ENCODE measurements around the gene TFR2.

Gene TFR2

DNA sequence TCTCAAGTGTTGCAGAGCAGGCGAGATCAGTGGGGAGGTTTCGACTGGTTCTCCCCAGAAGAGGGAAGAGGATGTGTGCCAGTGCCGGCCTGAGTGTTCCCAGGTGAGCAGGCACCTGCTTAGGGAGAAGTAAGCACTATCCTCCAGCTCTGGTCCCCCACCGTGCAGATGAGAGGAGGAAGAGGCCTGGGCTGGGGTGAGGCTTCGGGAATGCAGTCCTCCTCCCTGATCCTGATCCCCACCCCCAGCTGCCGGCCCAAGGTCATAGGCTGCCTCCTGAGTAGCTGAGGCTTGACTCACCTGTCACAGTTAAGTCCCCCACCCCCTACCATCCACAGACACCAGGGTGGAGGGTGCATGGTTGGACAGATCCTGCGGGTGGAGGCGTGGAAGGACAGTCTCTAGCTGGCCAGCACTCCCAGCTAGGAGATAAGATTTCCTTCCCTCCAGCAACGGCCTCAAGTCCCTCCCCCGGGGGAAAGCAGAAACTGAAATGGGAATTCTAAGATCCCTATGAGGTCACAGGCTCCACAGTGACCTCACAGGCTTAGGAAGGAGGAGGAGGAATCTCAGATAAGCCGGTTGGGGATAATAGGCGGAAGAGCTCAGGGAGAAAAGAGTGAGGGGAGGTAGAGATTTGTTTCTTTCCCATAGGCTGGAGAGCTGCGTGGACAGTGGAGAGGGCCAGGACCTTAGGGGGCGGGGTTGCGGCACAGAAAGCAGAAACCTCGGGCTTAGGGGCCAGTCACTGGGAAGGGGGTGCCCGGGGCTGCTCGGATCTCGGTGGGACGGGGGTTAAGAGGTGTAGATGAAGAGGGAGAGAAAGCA, 56.5 kb downstream of the TFR2 start:
- peak; percentile 63 for DNase-seq

- no peak for DNase-seq
Measured at GRCh38 chr7:100584054-100584682, 57.2 kb downstream of the TFR2 start.

DNA sequence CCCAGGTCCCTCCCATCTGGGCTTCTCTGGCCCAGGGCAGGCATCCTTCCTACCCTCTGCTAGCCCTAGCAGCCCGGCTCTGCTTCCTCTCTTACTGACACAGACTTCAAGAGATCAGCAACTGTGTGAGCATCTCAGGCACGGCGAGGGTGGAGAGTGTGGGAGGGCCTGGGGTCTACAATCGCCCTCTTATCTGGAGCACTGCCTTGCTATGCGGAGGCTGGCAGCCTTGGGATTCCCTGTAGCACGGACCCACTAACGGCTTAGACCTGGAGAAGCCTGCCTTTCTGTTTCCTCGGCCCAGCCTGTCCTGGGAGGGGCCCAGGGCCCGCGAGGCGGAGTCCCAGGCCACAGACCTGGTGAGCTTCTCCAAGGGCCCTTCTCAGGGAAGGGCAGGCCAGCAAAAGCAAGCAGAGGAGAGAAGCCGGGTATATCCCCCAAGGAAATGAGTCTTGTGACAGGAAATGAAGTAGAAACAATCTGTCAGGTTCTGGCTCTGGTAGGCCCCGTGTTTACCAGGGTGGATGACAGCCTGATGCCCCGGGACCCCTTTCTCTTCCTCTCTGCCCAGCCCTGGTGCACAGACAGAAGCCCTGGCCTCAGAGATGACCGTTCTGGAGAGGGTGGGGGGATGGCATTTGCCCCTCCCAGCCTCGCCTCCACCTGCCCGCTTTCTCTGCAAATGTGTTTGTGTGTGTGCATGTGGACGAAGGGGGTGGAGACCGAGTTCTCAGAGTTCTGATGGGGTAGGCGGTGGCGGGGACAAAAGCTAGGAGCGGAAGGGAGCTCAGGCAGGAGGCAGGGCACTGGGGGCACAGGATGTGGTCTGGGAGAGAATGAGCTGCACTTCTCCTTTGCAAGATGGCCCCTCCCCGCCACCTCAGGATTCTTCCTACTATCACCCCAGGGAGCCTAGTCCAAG, 58.0 kb downstream of the TFR2 start:
- no peak for DNase-seq

GRCh38 chr7:100582650-100583049, 58.7 kb downstream of the TFR2 start:
- DNase-seq: no peak

- DNase-seq: no peak
Measured at GRCh38 chr7:100582041-100582579, 59.2 kb downstream of the TFR2 start.

DNA sequence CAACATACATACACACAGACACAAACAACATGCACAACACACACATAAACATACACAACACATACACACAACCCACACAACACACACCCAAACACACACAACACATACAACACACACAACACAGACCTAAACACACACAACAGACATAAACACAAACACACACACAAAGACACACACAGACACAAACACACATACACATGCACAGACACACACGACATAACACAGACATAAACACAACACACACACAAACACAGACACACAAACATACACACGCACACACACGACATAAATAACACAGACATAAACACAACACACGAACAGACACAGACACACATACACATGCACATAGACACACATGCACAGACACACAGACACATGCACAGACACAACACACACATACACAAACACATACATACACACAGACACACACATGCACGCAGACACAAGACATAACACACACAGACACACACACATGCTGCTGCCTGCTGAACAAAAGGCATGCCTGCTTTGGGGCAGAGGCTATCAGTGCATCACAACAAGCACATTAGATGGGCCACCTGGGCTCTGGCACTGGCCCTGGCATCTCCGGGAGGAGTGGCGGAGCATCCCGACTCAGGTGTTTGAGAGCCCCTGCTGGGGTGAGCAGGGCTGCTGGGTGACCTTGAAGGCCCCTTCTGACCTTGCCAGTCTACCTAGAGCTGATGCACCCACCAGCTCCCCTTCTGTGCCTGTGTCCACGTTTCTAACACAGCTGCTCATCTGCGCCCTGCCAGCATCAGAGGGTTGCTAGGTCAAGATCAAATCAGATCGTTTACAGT, 60.7 kb downstream of the TFR2 start:
- no peak for DNase-seq

- no peak for DNase-seq
Measured at GRCh38 chr7:100578246-100579183, 62.8 kb downstream of the TFR2 start.

- DNase-seq: no peak
Measured at GRCh38 chr7:100577507-100577906, 63.8 kb downstream of the TFR2 start.

GRCh38 chr7:100577103-100577502, 64.2 kb downstream of the TFR2 start:
- no peak for DNase-seq

DNA sequence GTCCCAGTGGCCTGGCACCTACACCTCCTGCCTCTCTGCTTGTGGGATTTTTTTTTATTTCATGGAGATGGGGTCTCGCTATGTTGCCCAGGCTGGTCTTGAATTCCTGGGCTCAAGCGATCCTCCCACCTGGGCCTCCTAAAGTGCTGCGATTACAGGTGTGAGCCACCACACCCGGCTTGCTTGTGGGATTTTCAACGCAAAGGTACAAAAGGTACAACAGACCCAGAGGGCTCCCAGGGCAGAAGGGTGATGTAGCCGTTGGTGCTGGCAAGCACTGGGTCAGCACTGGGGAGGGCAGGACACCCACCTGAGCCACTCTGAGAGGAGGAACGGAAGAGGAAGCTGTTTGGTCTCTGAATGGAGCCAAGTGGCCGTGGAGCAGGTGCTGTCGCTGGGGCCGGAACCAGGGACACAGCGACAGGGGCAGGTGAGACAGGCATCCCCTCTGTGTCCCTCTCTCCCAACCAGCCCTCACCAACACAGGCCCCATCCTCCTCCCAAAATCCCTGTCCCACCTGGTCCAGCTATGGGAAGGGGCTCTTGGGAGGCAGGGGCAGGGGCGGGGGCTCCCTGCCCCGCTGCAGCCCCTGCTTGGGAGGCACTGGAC, 64.9 kb downstream of the TFR2 start:
- DNase-seq: no peak

DNA sequence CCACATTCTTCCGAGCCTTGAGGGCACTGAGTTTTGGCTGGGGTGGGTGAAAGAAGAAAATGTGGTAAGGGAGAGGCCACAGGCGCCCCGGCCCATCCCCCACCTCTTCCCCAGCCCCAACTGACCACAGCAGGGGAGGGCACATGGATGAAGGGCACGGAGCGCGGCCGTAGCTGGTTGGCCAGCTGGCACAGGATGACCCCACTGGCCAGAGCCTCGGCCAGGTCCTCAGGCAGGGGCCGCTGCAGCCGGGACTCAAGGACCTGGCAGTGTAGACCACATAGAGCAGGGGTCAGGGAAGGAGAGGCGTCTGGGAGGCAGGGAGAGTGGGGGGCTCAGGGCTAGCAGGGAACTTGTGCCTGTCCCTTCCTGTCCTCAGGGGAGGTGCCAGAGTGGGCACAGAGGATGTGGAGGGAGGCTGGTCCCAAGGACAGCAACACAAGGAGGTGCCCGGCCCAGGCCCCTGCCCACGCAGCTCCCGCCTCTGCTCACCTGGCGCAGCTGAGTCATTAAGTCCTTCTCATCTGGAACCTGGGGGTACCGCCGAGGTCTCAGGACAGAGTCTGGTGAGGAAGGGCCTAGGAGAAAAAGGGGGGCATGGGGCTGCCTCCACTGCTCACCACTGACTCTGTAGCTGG, 65.5 kb downstream of the TFR2 start:
- DNase-seq: no peak

GRCh38 chr7:100575206-100575631, 66.1 kb downstream of the TFR2 start:
- no peak for DNase-seq

DNA sequence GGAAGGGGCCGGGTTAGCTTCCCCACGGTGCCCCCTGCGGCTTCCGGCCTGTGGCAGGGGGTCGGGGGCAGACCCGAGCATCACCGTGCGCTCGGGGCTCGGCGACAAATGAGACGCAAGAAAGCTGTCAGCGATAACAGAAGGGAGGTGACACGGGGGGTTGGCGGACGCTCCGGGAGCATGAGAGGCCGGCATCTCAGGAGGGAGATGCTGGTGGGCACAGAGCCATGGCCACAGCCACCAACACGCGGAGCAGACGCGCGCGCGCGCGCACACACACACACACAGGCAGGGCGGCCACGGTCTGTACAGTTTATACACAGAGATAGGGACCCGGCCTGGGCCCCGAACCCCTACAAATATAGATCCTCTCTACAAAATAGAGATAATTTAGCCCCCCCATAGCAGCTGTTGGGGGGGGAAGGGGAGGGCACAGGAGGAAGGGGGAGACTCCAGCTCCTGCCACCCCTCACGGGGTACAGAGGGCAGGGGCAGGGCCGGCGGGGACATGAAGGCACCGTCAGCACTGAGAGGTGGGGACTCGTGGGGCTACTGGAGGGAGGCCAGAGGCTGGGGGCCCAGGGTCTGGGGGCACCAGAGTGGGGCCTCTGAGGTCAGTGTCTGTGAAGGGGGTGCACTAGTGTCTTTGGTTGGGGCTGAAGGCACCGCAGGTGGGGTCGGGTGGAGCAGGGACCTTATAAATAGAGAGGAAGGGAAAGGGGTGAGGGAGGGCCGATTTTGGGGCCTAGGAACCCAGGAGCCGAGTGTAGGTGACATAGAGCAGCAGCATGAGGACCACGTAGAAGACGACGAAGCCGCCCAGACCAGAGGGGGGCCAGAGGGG, 66.8 kb downstream of the TFR2 start:
- DNase-seq: no peak

- no peak for DNase-seq
Measured at GRCh38 chr7:100573691-100574361, 67.5 kb downstream of the TFR2 start, which contains the start of gene SAP25. SAP25 (minus strand) TSS chr7:100573900; CDS start chr7:100573742, 158 bp downstream.

GRCh38 chr7:100572949-100573675, 68.2 kb downstream of the TFR2 start:
- no peak for DNase-seq

- DNase-seq: no peak
Measured at GRCh38 chr7:100572281-100572948, 68.9 kb downstream of the TFR2 start.

- DNase-seq: no peak
Measured at GRCh38 chr7:100571829-100572116, 69.6 kb downstream of the TFR2 start.
